Measurements from ENCODE around the gene KPNA4. TPM values are rescaled to one million over a fixed set of nuclear protein-coding genes. Genes with fewer than 3 reads are reported as not detected.

The KPNA4 gene
- total RNA-seq, 1 experiment from 2014 or later = 76.7 TPM

- no peak overlapping the region for H3K56ac ChIP-seq (ENCODE audit: insufficient read length, low read depth, low read length)
- no peak for DNase-seq
- no peak overlapping the region for H2BK20ac ChIP-seq (ENCODE audit: low read depth, low read length, poor library complexity, severe bottlenecking)
- no peaks in the 10 kb centered on the region for H3K79me2 ChIP-seq (ENCODE audit: insufficient read depth, low read length)
- TF ChIP-seq CTCF (conservative IDR thresholded peaks at IDR 0.05) = no peak
- no peak overlapping the region for H4K91ac ChIP-seq (ENCODE audit: insufficient read length, low read depth, low read length)
- H2AK5ac ChIP-seq (ENCODE audit: insufficient read length, low read length) = no peak overlapping the region
- Mint-ChIP-seq H3K36me3 (ENCODE audit: insufficient read depth in 1 of 3, low read depth in 3 of 3) (peaks cover 7 to 17% (median 14%) of the 10 kb centered on the region in 3 experiments), H3K9me3 (peaks cover 16 to 24% of the 10 kb centered on the region in 2 experiments), H3K4me1 (no peaks in the 10 kb centered on the region), H3K27ac (no peak overlapping the region), H3K27me3 (ENCODE audit: low read depth) (peaks cover 12% of the 10 kb centered on the region), H3K4me3 (no peak overlapping the region)
- no peak overlapping the region for H3K4ac ChIP-seq (ENCODE audit: low read depth, low read length)
- H3K14ac ChIP-seq (ENCODE audit: insufficient read depth, low read length) = no peak overlapping the region
- no peak overlapping the region for H2BK120ac ChIP-seq (ENCODE audit: low read depth, low read length, poor library complexity, severe bottlenecking)
- no peaks in the 10 kb centered on the region for H3K27me3 ChIP-seq (ENCODE audit: insufficient read depth, low read length)
- no peak overlapping the region for H3K4me2 ChIP-seq (ENCODE audit: insufficient read depth, insufficient read length, low read length)
- no peak overlapping the region for H4K8ac ChIP-seq (replicated peaks; ENCODE audit: insufficient read length, low read depth, low read length)
- no peak overlapping the region for H2BK5ac ChIP-seq (ENCODE audit: insufficient read length, low read length)
- no peak overlapping the region for H3K27ac ChIP-seq (ENCODE audit: insufficient read length, low read depth, low read length)
- WGBS (ENCODE audit: extremely low coverage, insufficient read length, low lambda C conversion rate) = no CpG with 5 or more reads among the region's 5 CpGs
- no peak overlapping the region for H4K5ac ChIP-seq (ENCODE audit: insufficient read length, low read depth, low read length)
- no peaks in the 10 kb centered on the region for H3K79me1 ChIP-seq (ENCODE audit: insufficient read depth, low read depth, low read length, poor library complexity, severe bottlenecking)
- no peaks in the 10 kb centered on the region for H4K20me1 ChIP-seq (ENCODE audit: control insufficient read depth, insufficient read depth, insufficient read length)
- H3K9ac ChIP-seq (ENCODE audit: extremely low read depth, insufficient read length, low read length) = no peak overlapping the region
- H2AFZ ChIP-seq (ENCODE audit: low read length) = no peak overlapping the region
- no peak overlapping the region for H3T11ph ChIP-seq (ENCODE audit: low read length)
- H2BK12ac ChIP-seq (ENCODE audit: insufficient read length, low read depth, low read length) = no peak overlapping the region
- H2BK15ac ChIP-seq (ENCODE audit: low read depth, low read length) = no peak overlapping the region
- no peak overlapping the region for H3K23ac ChIP-seq (ENCODE audit: insufficient read length, low read depth, low read length)
- H3K4me1 ChIP-seq (ENCODE audit: insufficient read depth, low read length) = no peaks in the 10 kb centered on the region
- H3K23me2 ChIP-seq (ENCODE audit: insufficient read length, low read depth, low read length, poor library complexity, severe bottlenecking) = no peaks in the 10 kb centered on the region
- no peak overlapping the region for H3K18ac ChIP-seq (ENCODE audit: insufficient read length, low read depth, low read length)
- H3K9me3 ChIP-seq (ENCODE audit: control insufficient read depth, low read depth, low read length) = peaks cover 7% of the 10 kb centered on the region
These were observed 95.2 kb downstream of the KPNA4 start for GRCh38 chr3:160470181-160470580.
